RWPE1 (cell line): ENCODE results near the gene HS1BP3.

ENCODE experiments used
- CTCF ChIA-PET: fragments of 350-600 bp; sonication (Branson Sonifier 250); formaldehyde crosslinking; extraction: SDS; loops from one replicate; lab custom pipeline; 2021; lab: Yijun Ruan, JAX
- POLR2A ChIA-PET: fragments of 400-600 bp; formaldehyde crosslinking; extraction: SDS; loops from one replicate; lab custom pipeline; 2020; ENCODE audit warnings: antibody characterized with exemption; ENCODE audit not compliant: low non-redundant PET; lab: Yijun Ruan, JAX
- DNase-seq: peaks from one replicate; pipeline ENCODE4 v3.0.0; 2012; ENCODE audit warnings: low spot score
- H3K27ac ChIP-seq: fragments of 450-650 bp; 2 replicates; pipeline ENCODE4 v1.5.1; 2017
- TF ChIP-seq, protein P1 (sequence below): fragments of 450-650 bp; conservative IDR thresholded peaks from 2 replicates; pipeline ENCODE4 v1.5.1; 2017; ENCODE audit warnings: low read depth, mild to moderate bottlenecking

HS1BP3 gene

DNA sequence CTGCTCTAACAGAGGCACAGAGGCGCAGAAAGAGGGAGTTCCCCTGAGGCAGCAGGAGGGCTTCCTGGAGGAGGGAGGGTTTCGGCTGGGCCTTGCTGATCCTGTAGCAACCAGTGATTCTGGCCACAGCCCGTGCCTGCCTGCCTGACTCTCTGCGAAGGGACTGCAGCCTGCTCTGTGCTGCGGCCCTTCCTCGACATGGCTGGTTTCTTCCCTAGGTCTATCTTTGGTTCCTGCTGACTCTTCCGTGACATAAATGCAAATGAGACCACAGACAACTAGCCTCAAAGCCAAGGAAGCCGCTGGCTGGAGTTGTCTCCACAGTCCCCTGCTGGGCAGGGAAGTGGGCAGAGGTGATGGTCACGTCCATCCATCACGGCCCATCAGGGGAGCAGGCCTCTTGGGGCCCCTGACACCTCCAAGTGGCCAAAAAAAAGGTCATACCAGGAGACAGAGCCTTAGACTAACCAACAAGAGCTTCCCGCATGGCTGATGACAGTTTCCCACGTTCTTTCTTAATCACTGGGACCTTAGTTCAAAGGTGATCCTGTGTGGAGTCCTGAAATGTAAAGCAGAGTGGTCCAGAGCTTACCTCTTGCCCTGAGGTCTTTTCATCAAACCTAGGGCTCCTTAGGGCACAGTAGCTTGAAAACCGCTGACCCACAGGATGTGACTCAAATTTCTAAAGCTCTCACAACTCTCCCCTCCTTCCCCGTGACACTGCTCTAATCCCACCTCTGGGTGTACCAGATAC, 55.3 kb downstream of the HS1BP3 start:
- CTCF ChIA-PET: no interaction called here
- TF ChIP-seq, protein P1, sequence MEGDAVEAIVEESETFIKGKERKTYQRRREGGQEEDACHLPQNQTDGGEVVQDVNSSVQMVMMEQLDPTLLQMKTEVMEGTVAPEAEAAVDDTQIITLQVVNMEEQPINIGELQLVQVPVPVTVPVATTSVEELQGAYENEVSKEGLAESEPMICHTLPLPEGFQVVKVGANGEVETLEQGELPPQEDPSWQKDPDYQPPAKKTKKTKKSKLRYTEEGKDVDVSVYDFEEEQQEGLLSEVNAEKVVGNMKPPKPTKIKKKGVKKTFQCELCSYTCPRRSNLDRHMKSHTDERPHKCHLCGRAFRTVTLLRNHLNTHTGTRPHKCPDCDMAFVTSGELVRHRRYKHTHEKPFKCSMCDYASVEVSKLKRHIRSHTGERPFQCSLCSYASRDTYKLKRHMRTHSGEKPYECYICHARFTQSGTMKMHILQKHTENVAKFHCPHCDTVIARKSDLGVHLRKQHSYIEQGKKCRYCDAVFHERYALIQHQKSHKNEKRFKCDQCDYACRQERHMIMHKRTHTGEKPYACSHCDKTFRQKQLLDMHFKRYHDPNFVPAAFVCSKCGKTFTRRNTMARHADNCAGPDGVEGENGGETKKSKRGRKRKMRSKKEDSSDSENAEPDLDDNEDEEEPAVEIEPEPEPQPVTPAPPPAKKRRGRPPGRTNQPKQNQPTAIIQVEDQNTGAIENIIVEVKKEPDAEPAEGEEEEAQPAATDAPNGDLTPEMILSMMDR: no peak
- POLR2A ChIA-PET: no interaction called here
- DNase-seq: no peak
- peak overlapping the region; percentile 22; the same call in 1 of the 2 replicates for H3K27ac ChIP-seq

DNA sequence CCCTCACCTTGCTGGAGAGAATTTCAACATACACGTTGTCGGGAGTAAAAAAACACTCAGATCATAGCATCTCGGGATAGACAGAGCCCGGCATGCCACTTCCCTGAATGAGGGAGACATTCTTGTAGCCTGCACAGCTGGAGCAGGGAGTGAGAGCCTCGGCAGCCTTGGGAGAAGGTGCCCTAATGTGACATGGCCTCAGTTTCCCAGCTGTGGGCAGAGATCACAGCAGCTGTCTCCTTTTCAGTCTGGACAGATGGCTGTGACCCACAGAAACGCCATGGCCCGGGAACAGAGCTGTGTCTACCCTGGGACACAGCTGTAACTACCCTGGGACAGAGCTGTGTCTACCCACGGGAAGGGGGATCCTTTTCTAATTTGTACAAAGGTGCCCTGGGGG, 55.9 kb downstream of the HS1BP3 start:
- ChIA-PET POLR2A (no interaction called here), CTCF (no interaction called here)
- TF ChIP-seq, protein P1: no peak
- DNase-seq: no peak
- peak overlapping the region; percentile 22; the same call in 1 of the 2 replicates for H3K27ac ChIP-seq

DNA sequence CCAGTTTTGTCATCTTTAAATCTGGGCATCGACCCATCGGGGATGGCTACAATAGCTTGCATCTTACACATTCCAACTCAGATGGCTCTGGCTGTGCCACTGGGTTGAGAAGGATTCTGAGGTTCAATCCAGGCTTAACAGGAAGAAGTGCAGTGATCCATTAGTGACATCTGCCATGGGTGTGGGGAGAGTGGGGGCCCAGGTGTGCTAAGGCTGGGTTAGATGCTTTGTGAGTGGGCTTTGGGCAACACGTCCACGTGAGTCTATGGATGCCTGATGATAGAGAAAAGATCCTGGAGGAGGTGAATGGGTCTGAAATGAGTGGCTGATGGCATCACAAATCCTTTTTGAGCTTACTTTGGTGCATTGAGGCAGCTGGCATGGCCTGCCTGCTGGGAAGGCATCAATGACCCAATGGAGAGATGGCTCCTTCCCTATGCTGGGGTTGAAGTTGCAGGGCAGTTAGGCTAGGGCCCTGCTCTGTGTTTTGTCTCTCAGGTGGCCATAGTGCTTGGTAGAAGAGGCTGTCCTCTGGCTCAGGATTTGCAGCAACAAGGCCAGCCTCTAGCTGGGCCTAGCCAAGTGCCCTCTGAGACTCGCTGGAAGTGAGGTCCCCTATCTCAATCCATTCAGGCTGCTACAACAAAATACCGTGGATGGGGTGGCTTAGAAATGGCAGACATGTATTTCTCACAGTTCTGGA, 56.7 kb downstream of the HS1BP3 start:
- ChIA-PET POLR2A (no interaction called here), CTCF (no interaction called here)
- peak overlapping the region; percentile 81 for H3K27ac ChIP-seq
- TF ChIP-seq, protein P1: no peak
- DNase-seq: no peak

DNA sequence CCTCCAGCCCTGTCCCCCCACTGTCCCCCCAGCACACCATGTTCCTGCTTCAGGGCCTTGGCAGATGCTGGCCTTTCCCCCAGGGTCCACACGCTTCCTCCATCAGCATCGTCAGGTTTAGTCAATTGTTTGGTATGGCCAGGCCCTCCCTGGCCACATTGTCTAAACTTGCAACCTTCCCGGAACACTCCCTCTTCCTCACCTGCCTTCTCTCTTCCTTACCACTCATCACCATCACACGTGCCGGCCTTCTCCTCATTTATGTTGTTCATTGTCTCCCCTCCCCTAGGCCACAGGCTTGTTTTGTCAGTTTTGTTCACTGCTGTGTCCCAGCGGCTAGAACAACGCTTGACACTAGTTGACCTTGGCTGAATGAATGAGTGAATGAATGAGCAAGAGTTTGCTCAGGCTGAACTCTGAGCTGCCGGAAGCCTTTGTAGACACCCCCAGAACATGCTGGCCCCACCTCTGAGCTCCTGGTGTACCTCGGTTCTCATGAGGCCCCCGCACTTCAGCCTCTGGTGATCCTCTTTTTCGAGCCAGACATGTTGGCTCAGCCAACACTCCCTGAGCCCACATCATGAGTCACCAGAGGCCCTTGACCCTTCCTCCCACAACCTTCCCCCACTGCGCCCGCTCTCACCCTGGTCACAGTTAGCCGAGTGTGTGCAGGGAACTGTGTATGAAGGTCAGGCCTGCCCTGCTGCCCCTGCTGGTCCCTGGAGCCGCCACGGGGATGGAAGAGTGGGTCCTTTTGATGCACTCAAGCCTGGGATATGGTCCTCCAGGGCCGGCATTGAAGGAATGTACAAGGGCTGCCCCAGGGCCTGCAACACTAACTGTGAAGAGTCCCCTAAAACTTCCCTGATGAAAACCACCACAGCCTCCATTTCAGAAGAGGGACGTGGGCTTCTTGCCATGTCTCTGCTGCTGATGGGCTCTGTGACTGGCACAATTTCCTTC, 57.5 kb downstream of the HS1BP3 start:
- peak; percentile 91 for DNase-seq
- TF ChIP-seq, protein P1: no peak
- ChIA-PET POLR2A (no interaction called here), CTCF (interaction anchor here (0.7 kb wide), 1 partner anchor 151 kb away, joined by 3 read pairs; no protein-coding TSS in a partner anchor)
- peak overlapping the region; percentile 81 for H3K27ac ChIP-seq

DNA sequence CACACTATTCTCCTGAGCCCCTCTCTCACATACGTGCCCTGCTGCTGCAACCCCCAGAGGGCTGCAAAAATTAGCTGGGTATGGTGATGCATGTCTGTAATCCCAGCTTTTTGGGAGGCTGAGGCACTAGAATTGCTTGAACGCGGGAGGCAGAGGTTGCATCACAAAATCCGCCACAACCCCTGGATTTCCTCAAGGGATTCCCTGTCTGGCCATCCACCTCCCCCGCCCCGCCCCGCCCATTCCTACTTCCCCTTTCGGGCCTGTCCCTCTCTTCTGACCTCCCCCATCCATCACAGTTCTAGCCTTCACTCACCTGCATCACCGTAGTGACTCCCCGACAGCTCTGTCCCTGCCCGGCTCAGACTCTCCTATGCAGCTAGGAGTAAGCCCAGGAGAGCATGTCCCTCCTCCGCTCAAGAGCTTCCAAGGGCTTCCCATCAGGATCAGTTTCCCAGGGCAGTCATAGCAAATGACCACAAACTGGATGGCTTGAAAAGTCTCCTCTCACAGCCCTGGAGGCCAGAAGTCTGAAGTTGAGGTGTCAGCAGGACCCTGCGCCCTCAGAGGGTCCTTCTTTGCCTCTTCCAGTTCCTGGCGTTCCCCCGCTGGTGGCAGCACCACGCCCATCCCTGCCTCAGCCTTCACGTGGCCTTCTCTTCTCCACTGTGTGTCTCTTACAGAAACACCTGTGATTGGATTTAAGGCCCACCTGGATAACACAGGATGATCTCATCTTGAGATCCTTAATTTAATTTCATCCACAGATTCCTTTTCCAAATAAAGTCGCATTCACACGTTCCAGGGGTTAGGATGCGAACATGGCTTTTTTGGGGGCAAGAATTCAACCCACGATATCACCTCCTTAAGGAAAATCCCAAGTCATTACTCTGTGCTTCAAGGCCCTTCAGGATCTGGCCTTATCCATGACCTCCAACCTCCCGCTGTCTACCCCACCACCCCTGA, 58.5 kb downstream of the HS1BP3 start:
- TF ChIP-seq, protein P1: no peak
- ChIA-PET CTCF (no interaction called here), POLR2A (no interaction called here)
- no peak for DNase-seq
- peak overlapping the region; percentile 81 for H3K27ac ChIP-seq
